Eye (tissue), 1 donor: Measurements from ENCODE around the gene INTS11.
A peak's percentile ranks its signal among the peaks of the same experiment; 100 is the strongest.

Experiments
- DNase-seq: peaks from one replicate; pipeline ENCODE4 v3.0.0-alpha.2; 2015

Gene INTS11

GRCh38 chr1:1343811-1344421 lies 19.5 kb upstream of the INTS11 start:
- DNase-seq = no peak

- DNase-seq = no peak
These were observed 18.2 kb upstream of the INTS11 start for GRCh38 chr1:1342584-1343115.

GRCh38 chr1:1342061-1342562 lies 17.7 kb upstream of the INTS11 start:
- no peak for DNase-seq

- no peak for DNase-seq
These were observed 17.1 kb upstream of the INTS11 start for GRCh38 chr1:1341549-1342021.

GRCh38 chr1:1340791-1341548 lies 16.5 kb upstream of the INTS11 start:
- no peak for DNase-seq

- DNase-seq = no peak
These were observed 15.7 kb upstream of the INTS11 start for GRCh38 chr1:1340185-1340584.

GRCh38 chr1:1338278-1338677 lies 13.8 kb upstream of the INTS11 start:
- DNase-seq = no peak

- DNase-seq = no peak
These were observed 13.3 kb upstream of the INTS11 start for GRCh38 chr1:1337793-1338147.

- DNase-seq = no peak
These were observed 12.7 kb upstream of the INTS11 start for GRCh38 chr1:1336931-1337792.

- DNase-seq = no peak
These were observed 12.0 kb upstream of the INTS11 start for GRCh38 chr1:1336446-1336845.

GRCh38 chr1:1335792-1336248 lies 11.4 kb upstream of the INTS11 start:
- DNase-seq = no peak

GRCh38 chr1:1335283-1335682 lies 10.8 kb upstream of the INTS11 start:
- DNase-seq = no peak

- DNase-seq = no peak
These were observed 10.4 kb upstream of the INTS11 start for GRCh38 chr1:1334835-1335234.

- DNase-seq = no peak
These were observed 9.2 kb upstream of the INTS11 start for GRCh38 chr1:1333551-1334241.

GRCh38 chr1:1332774-1333480 lies 8.5 kb upstream of the INTS11 start:
- DNase-seq = no peak

- no peak for DNase-seq
These were observed 7.7 kb upstream of the INTS11 start for GRCh38 chr1:1332031-1332755.

GRCh38 chr1:1331068-1331965 lies 6.9 kb upstream of the INTS11 start, which contains the start of gene TAS1R3:
Gene TAS1R3 (plus strand): TSS chr1:1331280. CDS start chr1:1331346, 66 bp downstream.
- peak; percentile 27 for DNase-seq

GRCh38 chr1:1330366-1331067 lies 6.1 kb upstream of the INTS11 start:
- no peak for DNase-seq
